Activated CD4-positive, alpha-beta memory T cell treated with anti-CD3 and anti-CD28 coated beads for 36 hours (primary cell): Measurements from ENCODE around the gene METRNL. TPM values are rescaled to one million over a fixed set of nuclear protein-coding genes. Genes with fewer than 3 reads are reported as not detected.
A peak's percentile ranks its signal among the peaks of the same experiment; 100 is the strongest.

Experiments
- CTCF ChIA-PET: fragments of 350-600 bp; sonication (Branson Sonifier 250); formaldehyde crosslinking; loops from one replicate; lab custom pipeline; 2021; ENCODE audit warnings: antibody characterized with exemption, inconsistent platforms; lab: Charles Lee
- POLR2A ChIA-PET: fragments of 350-600 bp; sonication (Branson Sonifier 250); formaldehyde crosslinking; loops from one replicate; lab custom pipeline; 2021; ENCODE audit warnings: antibody characterized with exemption; lab: Charles Lee
- DNase-seq: peaks from one replicate; pipeline ENCODE4 v3.0.0-alpha.2; 2020
- H3K27ac Mint-ChIP-seq: one replicate; pipeline ENCODE4 v1.8.0; 2021; ENCODE audit warnings: mixed read lengths
- H3K27me3 Mint-ChIP-seq: one replicate; pipeline ENCODE4 v1.8.0; 2021; ENCODE audit warnings: mixed read lengths
- H3K36me3 Mint-ChIP-seq: one replicate; pipeline ENCODE4 v1.8.0; 2021; ENCODE audit warnings: mixed read lengths
- H3K4me1 Mint-ChIP-seq: one replicate; pipeline ENCODE4 v1.8.0; 2021; ENCODE audit warnings: low read depth, mixed read lengths
- H3K4me3 Mint-ChIP-seq: one replicate; pipeline ENCODE4 v1.8.0; 2021; ENCODE audit warnings: mild to moderate bottlenecking, mixed read lengths
- H3K9me3 Mint-ChIP-seq: one replicate; pipeline ENCODE4 v1.8.0; 2021; ENCODE audit warnings: mixed read lengths
- intact Hi-C: fragments of 100-400 bp; cut with micrococcal nuclease; formaldehyde crosslinking; loops from one replicate; pipeline ENCODE4 v1.15.1; 2023
- total RNA-seq, 2 experiments: library from RNA; stranded (reverse); gene quantifications; one replicate each; pipeline ENCODE4 v1.2.3, GENCODE V29; 2021

The METRNL gene
- total RNA-seq, 2 experiments from 2014 or later = 62.8 to 71.1 TPM

GRCh38 chr17:83078378-83079351 is 744 bp upstream of the METRNL start:
- H3K27ac Mint-ChIP-seq = no peak overlapping the region

DNA sequence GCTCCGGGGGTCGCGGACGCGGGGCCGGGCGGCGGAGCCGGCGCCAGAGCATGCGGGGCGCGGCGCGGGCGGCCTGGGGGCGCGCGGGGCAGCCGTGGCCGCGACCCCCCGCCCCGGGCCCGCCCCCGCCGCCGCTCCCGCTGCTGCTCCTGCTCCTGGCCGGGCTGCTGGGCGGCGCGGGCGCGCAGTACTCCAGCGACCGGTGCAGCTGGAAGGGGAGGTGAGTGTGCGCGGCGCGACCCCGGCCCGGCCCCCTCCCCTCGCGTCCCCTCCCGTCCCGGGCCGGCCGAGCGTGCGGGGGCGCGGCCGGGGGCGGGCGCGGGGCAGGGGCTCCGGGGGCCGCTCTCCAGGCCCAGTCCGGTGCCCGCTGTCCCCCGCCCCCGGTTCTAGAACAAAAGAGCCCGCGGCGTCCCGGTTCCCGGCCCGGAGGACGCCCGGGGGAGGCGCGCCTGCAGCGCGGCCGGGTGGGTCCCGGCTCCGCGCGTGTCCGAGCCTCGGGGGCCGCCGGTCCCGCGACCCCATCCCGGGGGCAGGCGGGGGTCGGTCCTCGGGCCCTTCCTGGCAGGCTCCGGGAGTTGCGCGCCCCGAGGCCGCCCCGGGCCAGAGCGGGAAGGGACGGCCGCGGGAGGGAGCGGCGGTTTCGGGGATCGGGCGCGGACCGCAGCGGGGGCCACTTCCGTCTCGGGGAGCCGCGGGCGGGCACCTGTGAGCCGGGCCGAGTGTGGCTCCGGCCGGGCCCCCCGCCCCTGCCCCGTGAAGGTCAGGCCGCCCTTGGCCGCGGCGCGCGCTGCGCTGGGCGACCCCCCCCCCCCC is 563 bp downstream of the METRNL start:
- Mint-ChIP-seq H3K4me1 (peaks cover 31% of the 10 kb centered on the region), H3K4me3 (no peak overlapping the region), H3K27me3 (peaks cover 14% of the 10 kb centered on the region), H3K36me3 (peaks cover 17% of the 10 kb centered on the region), H3K27ac (no peak overlapping the region), H3K9me3 (no peaks in the 10 kb centered on the region)
- ChIA-PET CTCF (interaction anchor here (0.7 kb wide), 1 partner anchor 95 kb away, joined by 3 read pairs; no protein-coding TSS in a partner anchor), POLR2A (interaction anchor here (1.0 to 1.1 kb wide), 2 partner anchors 120 to 170 kb away, joined by 3 to 10 read pairs; no protein-coding TSS in a partner anchor)
- DNase-seq = no peak
- intact Hi-C loops = no loop called here

More at GRCh38 chr17:83078378-83079351, 744 bp upstream of the METRNL start:
- CTCF ChIA-PET = interaction anchor here (0.7 kb wide), 1 partner anchor 93 kb away, joined by 3 read pairs; no protein-coding TSS in a partner anchor
- peaks cover 20% of the 10 kb centered on the region for H3K4me1 Mint-ChIP-seq
- POLR2A ChIA-PET = interaction anchor here (0.6 to 1.1 kb wide), 3 partner anchors 27 to 168 kb away, joined by 3 to 10 read pairs (median 3); no protein-coding TSS in a partner anchor
- no peaks in the 10 kb centered on the region for H3K9me3 Mint-ChIP-seq
- H3K4me3 Mint-ChIP-seq = peak overlapping the region; percentile 45
- peaks cover 17% of the 10 kb centered on the region for H3K36me3 Mint-ChIP-seq
- H3K27me3 Mint-ChIP-seq = peaks cover 14% of the 10 kb centered on the region
- intact Hi-C loops = no loop called here
- peak; percentile 32 for DNase-seq

DNA sequence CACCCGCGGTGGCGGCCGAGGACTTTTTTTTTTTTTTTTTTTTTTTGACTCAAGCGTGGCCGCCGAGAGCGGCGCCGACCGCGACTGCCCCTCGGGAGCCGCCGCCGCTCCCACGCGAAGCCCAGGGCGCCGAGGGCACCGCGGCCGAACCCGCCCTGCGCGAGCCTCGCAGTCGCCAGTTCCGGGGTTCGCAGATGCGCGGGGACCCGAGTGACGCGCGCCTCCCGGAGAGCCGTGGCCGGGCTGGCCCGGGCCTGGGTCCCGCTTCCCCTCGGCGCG is 1.1 kb downstream of the METRNL start:
- Mint-ChIP-seq H3K4me3 (no peak overlapping the region), H3K27me3 (peaks cover 14% of the 10 kb centered on the region), H3K27ac (no peak overlapping the region), H3K9me3 (no peaks in the 10 kb centered on the region), H3K36me3 (peaks cover 17% of the 10 kb centered on the region), H3K4me1 (peaks cover 31% of the 10 kb centered on the region)
- ChIA-PET POLR2A (no interaction called here), CTCF (no interaction called here)
- DNase-seq = no peak
- intact Hi-C loops = no loop called here

DNA sequence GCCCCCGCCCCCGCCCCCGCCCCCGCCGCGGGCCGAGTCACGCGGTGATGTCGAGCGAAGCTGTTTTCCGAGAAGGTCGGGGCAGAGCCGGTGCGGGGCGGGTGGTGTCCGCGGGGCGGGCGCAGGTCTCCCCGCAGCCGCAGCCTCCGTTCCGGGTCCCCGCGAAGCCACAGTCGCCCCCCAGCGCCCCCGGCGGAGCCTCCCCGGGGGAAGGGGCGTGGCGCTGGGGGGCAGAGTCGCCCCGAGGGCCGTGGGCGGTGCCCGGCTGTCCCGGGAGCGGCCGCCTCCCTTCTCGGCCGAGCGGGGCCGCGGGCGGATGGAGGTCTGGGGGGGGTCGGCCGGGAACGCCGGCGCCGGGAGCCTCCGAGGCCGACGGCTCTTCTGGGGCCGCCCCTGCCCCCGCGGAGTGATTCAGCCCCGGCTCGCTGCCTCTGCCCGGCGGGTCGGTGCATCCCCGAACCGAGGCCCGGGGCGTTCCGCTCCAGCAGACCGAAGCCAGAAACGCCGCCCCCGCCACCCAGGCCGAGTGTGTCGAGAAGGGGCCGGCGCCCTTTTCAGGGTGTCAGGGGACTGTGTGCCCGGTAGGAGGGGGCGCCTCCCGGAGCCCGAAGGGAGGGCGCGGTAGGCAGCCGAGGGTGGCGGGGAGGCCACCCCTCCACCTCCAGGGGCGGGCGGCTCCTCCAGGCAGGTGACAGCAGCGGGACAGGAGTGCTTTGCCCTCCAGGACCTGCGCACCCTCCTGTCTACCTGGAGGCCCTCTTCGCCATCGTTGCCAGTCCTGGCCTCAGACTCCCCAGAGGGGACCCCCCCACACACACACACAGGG is 1.7 kb downstream of the METRNL start:
- intact Hi-C loops = no loop called here
- Mint-ChIP-seq H3K4me1 (peaks cover 31% of the 10 kb centered on the region), H3K4me3 (peak overlapping the region; percentile 70), H3K27ac (peak overlapping the region; percentile 64), H3K36me3 (peaks cover 20% of the 10 kb centered on the region), H3K9me3 (no peaks in the 10 kb centered on the region), H3K27me3 (peaks cover 14% of the 10 kb centered on the region)
- peak; percentile 69 for DNase-seq
- CTCF ChIA-PET = no interaction called here
- POLR2A ChIA-PET = no interaction called here

DNA sequence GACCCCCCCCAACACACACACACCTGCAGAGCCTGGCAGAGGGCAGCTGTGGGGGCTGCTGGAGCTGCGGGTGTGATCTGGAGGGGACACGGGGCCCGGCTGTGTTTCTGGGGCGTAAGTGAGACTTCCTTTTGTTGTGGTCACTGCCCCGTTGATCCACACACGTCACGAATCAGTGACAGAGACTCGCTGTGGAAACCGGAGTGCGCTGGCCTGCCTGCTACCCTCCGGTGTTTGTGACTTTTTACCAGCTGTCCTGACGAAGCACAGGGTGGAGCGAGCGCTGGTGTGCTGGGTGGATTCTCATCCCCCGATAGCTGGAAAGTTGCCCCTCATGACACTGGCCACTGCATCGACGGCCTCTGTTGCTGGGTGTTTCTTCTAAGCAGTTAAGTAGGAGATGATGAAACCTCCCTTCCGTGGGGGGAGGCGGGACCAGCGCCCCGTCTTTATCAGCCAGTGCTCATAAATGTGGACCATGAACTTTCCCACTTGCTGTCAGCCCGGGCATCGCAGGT is 2.3 kb downstream of the METRNL start:
- Mint-ChIP-seq H3K4me3 (peak overlapping the region; percentile 70), H3K27me3 (peaks cover 14% of the 10 kb centered on the region), H3K36me3 (peaks cover 25% of the 10 kb centered on the region), H3K27ac (peak overlapping the region; percentile 64), H3K9me3 (no peaks in the 10 kb centered on the region), H3K4me1 (peaks cover 31% of the 10 kb centered on the region)
- intact Hi-C loops = loop anchor here (2.0 kb wide), 1 partner anchor 33 kb away; no protein-coding TSS in a partner anchor
- CTCF ChIA-PET = no interaction called here
- DNase-seq = no peak
- POLR2A ChIA-PET = no interaction called here

DNA sequence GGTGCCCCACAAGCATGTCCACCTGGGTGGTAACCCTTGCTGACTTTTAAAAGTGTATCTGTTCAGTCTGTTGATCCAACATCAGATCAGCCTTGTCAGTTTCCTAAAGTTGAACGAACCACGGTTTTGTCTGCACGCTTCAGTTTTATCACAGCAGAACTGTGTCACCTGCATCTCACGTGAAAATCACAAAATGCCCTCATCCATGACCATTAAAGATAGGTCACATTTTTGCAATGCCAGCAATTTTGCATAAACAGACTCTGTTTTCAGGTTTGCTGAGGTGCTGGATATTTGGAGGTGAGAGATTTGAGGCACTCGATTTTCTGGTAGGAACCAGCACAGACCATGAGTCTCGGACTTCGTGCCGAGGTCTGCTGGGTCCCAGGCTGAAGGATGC is 3.0 kb downstream of the METRNL start:
- intact Hi-C loops = loop anchor here (2.0 kb wide), 1 partner anchor 34 kb away; no protein-coding TSS in a partner anchor

DNA sequence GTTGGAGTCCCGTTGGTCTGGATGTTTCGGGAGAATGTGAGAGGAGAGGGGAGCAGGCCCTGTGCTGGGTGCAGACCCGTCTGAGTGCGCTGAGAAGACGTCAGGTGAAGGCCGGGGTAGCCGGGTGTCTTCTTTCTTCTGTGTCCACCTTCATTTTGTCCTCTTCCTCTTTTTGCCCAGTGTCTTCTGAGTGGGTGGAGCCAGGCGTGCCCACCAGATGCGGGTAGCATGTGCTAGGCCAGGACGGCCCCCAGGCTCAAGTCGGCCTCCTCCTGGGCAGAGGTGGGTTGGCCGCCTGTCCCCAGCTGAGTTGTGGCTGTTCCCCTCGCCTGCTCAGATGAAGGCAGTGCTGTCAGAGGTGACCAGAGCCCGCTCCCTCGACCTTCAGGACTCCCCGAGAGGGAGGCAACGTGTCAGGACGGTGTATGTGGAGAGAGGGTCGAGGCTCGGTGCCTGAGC is 3.5 kb downstream of the METRNL start:
- peaks cover 31% of the 10 kb centered on the region for H3K4me1 Mint-ChIP-seq
- CTCF ChIA-PET = no interaction called here
- H3K9me3 Mint-ChIP-seq = no peaks in the 10 kb centered on the region
- peak overlapping the region; percentile 70 for H3K4me3 Mint-ChIP-seq
- H3K36me3 Mint-ChIP-seq = peaks cover 25% of the 10 kb centered on the region
- H3K27me3 Mint-ChIP-seq = peaks cover 6% of the 10 kb centered on the region
- intact Hi-C loops = loop anchor here (2.0 kb wide), 1 partner anchor 34 kb away; no protein-coding TSS in a partner anchor
- peak overlapping the region; percentile 87 for H3K27ac Mint-ChIP-seq
- POLR2A ChIA-PET = interaction anchor here (1.6 kb wide), 1 partner anchor 117 kb away, joined by 11 read pairs; no protein-coding TSS in a partner anchor
- no peak for DNase-seq

More for the DNA sequence above, 3.0 kb downstream of the METRNL start:
- H3K27ac Mint-ChIP-seq = peak overlapping the region; percentile 87
- no peaks in the 10 kb centered on the region for H3K9me3 Mint-ChIP-seq
- CTCF ChIA-PET = no interaction called here
- POLR2A ChIA-PET = no interaction called here
- peaks cover 25% of the 10 kb centered on the region for H3K36me3 Mint-ChIP-seq
- peaks cover 10% of the 10 kb centered on the region for H3K27me3 Mint-ChIP-seq
- H3K4me1 Mint-ChIP-seq = peaks cover 31% of the 10 kb centered on the region
- no peak for DNase-seq
- peak overlapping the region; percentile 70 for H3K4me3 Mint-ChIP-seq

DNA sequence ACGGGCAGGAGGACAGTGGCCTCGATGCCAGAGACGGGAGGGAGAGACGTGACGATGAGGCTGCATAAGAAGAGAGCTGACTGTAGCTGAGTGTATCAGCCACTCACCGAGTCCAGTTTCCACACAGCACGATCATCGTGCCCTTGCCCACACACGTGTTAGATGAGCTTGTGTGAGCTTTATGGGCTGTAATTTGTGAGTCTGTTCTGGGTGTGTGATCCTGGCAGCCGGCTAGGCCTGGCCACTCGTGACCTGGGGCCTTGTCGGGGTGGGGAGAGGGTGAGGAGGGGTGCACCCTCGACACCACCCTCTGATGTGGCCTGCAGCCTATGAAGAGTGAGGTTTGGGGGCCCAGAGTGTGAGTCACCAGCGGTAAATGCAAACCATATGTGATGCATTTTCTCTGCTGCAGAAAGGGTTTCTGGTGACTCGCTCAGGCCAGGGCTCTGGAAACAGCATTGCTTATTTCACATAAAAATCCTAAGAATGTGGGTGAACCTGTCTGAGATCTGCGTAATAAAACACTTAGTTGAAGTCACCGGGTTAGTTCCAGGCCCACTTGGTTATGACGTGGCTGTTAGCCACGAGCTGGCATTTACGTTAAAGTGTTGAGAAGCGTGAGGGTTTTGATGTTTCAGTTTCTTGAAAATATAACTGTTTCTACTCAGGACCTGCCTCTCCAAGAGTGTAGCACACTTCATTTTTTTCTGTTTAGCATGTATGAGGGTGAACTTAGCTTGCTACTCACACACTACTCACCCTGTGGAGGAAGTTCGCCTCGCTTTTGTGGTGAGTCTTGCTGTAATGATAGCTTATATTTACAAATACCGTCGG is 4.2 kb downstream of the METRNL start:
- ChIA-PET POLR2A (interaction anchor here (0.8 to 1.7 kb wide), 6 partner anchors 14 to 220 kb away, joined by 3 to 11 read pairs (median 4); no protein-coding TSS in a partner anchor), CTCF (interaction anchor here (1.4 kb wide), 2 partner anchors 116 to 120 kb away, joined by 5 to 9 read pairs; no protein-coding TSS in a partner anchor)
- Mint-ChIP-seq H3K4me1 (peaks cover 31% of the 10 kb centered on the region), H3K27ac (peak overlapping the region; percentile 87), H3K4me3 (peak overlapping the region; percentile 70), H3K27me3 (peaks cover 4% of the 10 kb centered on the region), H3K9me3 (no peaks in the 10 kb centered on the region), H3K36me3 (peaks cover 28% of the 10 kb centered on the region)
- intact Hi-C loops = loop anchor here (2.0 kb wide), 1 partner anchor 35 kb away; no protein-coding TSS in a partner anchor
- DNase-seq = peak; percentile 80

- peak overlapping the region; percentile 55 for H3K4me3 Mint-ChIP-seq
- intact Hi-C loops = no loop called here
Observed at GRCh38 chr17:83084214-83084613, 4.8 kb downstream of the METRNL start.

DNA sequence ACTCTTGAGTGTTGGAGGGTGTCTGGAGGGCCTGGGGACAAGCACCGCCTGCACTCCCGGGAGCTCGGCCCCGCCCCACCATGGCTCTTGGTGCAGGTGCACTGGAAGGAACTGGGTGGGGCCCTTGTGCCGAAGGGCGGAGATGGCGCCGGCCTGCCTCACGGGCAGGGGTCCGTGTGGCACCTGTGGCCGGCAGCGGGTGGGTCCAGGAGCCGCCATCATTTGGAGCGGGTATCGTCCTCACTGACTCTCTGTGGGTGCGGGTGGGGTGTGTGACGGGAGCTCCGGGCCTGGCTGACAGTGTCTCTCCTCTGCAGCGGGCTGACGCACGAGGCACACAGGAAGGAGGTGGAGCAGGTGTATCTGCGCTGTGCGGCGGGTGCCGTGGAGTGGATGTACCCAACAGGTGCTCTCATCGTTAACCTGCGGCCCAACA is 5.2 kb downstream of the METRNL start:
- POLR2A ChIA-PET = interaction anchor here (1.2 to 1.7 kb wide), 2 partner anchors 98 to 221 kb away, joined by 3 to 5 read pairs; no protein-coding TSS in a partner anchor
- peaks cover 33% of the 10 kb centered on the region for H3K4me1 Mint-ChIP-seq
- peaks cover 4% of the 10 kb centered on the region for H3K27me3 Mint-ChIP-seq
- CTCF ChIA-PET = interaction anchor here (1.4 kb wide), 2 partner anchors 115 to 119 kb away, joined by 5 to 9 read pairs; no protein-coding TSS in a partner anchor
- no peak overlapping the region for H3K4me3 Mint-ChIP-seq
- H3K36me3 Mint-ChIP-seq = peaks cover 28% of the 10 kb centered on the region
- DNase-seq = no peak
- peak overlapping the region; percentile 87 for H3K27ac Mint-ChIP-seq
- H3K9me3 Mint-ChIP-seq = no peaks in the 10 kb centered on the region
- intact Hi-C loops = no loop called here

More at GRCh38 chr17:83084214-83084613, 4.8 kb downstream of the METRNL start:
- no peak for DNase-seq
- ChIA-PET CTCF (interaction anchor here (1.4 kb wide), 2 partner anchors 116 to 119 kb away, joined by 5 to 9 read pairs; no protein-coding TSS in a partner anchor), POLR2A (interaction anchor here (0.8 to 1.7 kb wide), 6 partner anchors 14 to 220 kb away, joined by 3 to 11 read pairs (median 4); no protein-coding TSS in a partner anchor)
- Mint-ChIP-seq H3K9me3 (no peaks in the 10 kb centered on the region), H3K27ac (peak overlapping the region; percentile 87), H3K27me3 (peaks cover 4% of the 10 kb centered on the region), H3K4me1 (peaks cover 33% of the 10 kb centered on the region), H3K36me3 (peaks cover 28% of the 10 kb centered on the region)
